Cerebellar cortex (tissue), 1 donor: ENCODE measurements around the gene IL6R.

Experiments
- DNase-seq: peaks from one replicate; pipeline ENCODE4 v3.0.0-alpha.2; 2015; ENCODE audit warnings: low spot score

Gene IL6R

GRCh38 chr1:154427173-154428139 is 22.3 kb downstream of the IL6R start:
- DNase-seq: no peak

GRCh38 chr1:154429118-154429517 is 24.0 kb downstream of the IL6R start:
- no peak for DNase-seq

- no peak for DNase-seq
These were observed 24.9 kb downstream of the IL6R start for GRCh38 chr1:154429841-154430611.

- DNase-seq: no peak
These were observed 25.8 kb downstream of the IL6R start for GRCh38 chr1:154430903-154431302.

GRCh38 chr1:154431586-154432373 is 26.6 kb downstream of the IL6R start:
- no peak for DNase-seq

GRCh38 chr1:154433161-154433764 is 28.1 kb downstream of the IL6R start:
- DNase-seq: no peak

- DNase-seq: peak; percentile 9
These were observed 29.4 kb downstream of the IL6R start for GRCh38 chr1:154434346-154435085.

- no peak for DNase-seq
These were observed 30.6 kb downstream of the IL6R start for GRCh38 chr1:154435599-154436200.

- DNase-seq: no peak
These were observed 31.3 kb downstream of the IL6R start for GRCh38 chr1:154436433-154436832.

- no peak for DNase-seq
These were observed 35.1 kb downstream of the IL6R start for GRCh38 chr1:154440036-154440804.

- DNase-seq: no peak
These were observed 36.2 kb downstream of the IL6R start for GRCh38 chr1:154441241-154441888.

- no peak for DNase-seq
These were observed 37.0 kb downstream of the IL6R start for GRCh38 chr1:154442006-154442740.

- no peak for DNase-seq
These were observed 38.3 kb downstream of the IL6R start for GRCh38 chr1:154443274-154444013.

GRCh38 chr1:154445040-154445472 is 39.9 kb downstream of the IL6R start:
- no peak for DNase-seq

- DNase-seq: no peak
These were observed 41.1 kb downstream of the IL6R start for GRCh38 chr1:154446292-154446691.

- DNase-seq: no peak
These were observed 41.6 kb downstream of the IL6R start for GRCh38 chr1:154446789-154447188.

GRCh38 chr1:154448331-154448811 is 43.2 kb downstream of the IL6R start:
- peak; percentile 20 for DNase-seq

GRCh38 chr1:154453161-154453560 is 48.0 kb downstream of the IL6R start:
- no peak for DNase-seq
